DOHH2 (cell line): ENCODE data around the gene FAM107B.

Source experiments
- EZH2phosphoT487 ChIP-seq: fragments of 200-600 bp; sonication (generic); IDR thresholded peaks from 2 replicates; pipeline ENCODE4 v1.6.1; 2017; ENCODE audit warnings: borderline replicate concordance, mild to moderate bottlenecking, antibody characterized with exemption, low read length, moderate library complexity, mixed read lengths
- TF ChIP-seq, protein P1 (sequence below): fragments of 200-600 bp; sonication (generic); IDR thresholded peaks from one replicate; pipeline ENCODE4 v1.5.1; 2014; ENCODE audit warnings: antibody characterized with exemption, mild to moderate bottlenecking, low read depth, low read length; ENCODE audit not compliant: poor library complexity, severe bottlenecking

DNA sequence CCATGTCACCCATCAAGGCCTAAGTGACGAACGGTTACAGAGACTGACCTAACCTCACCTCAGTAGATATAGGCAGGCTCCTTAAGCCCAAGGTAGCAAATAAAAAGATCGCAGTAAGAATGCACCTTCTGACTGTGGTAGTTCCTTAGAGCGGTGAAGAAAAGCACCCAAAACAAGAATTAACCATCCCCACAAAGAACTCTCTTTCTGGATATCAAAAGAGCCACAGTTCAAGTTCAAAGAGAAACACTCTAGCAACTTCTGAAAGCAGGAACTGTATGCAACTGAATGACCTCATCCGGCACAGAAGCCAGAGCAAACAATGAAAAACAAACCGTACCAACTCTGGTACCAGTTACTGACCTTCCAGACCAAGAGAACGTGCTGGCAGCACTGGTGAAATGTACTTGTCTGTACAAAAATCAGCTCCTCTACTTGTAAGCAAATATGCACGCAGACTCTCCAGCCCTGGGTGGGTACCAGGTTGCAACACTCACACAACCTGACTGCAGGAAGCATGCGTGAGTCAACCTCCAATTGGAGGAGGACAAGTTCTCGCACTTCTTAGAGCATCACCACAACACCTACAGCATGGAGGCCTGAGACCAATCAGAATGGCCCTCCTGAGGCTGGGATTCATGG is 202.7 kb downstream of the FAM107B start:
- TF ChIP-seq, protein P1, sequence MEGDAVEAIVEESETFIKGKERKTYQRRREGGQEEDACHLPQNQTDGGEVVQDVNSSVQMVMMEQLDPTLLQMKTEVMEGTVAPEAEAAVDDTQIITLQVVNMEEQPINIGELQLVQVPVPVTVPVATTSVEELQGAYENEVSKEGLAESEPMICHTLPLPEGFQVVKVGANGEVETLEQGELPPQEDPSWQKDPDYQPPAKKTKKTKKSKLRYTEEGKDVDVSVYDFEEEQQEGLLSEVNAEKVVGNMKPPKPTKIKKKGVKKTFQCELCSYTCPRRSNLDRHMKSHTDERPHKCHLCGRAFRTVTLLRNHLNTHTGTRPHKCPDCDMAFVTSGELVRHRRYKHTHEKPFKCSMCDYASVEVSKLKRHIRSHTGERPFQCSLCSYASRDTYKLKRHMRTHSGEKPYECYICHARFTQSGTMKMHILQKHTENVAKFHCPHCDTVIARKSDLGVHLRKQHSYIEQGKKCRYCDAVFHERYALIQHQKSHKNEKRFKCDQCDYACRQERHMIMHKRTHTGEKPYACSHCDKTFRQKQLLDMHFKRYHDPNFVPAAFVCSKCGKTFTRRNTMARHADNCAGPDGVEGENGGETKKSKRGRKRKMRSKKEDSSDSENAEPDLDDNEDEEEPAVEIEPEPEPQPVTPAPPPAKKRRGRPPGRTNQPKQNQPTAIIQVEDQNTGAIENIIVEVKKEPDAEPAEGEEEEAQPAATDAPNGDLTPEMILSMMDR = no peak
- TF ChIP-seq EZH2phosphoT487 = no peak
